HepG2 (cell line): ENCODE results near the gene PRDX2. TPM values are rescaled to one million over a fixed set of nuclear protein-coding genes. Genes with fewer than 3 reads are reported as not detected.
A peak's percentile ranks its signal among the peaks of the same experiment; 100 is the strongest.

Source experiments
- CEBPG ChIP-seq: IDR thresholded peaks from 2 replicates; pipeline ENCODE4 v1.6.1; 2016
- DNMT3B ChIP-seq: conservative IDR thresholded peaks from 2 replicates; pipeline ENCODE4 v1.6.1; 2016; ENCODE audit warnings: missing biosample characterization, control low read depth
- HOXA3 ChIP-seq: sonication (generic); formaldehyde crosslinking; IDR thresholded peaks from 2 replicates; pipeline ENCODE4 v1.5.0; 2020; ENCODE audit warnings: missing genetic modification reagents
- KAT2B ChIP-seq: fragments of 150-350 bp; IDR thresholded peaks from 2 replicates; pipeline ENCODE4 v1.6.1; 2014; ENCODE audit warnings: low read depth, low read length, borderline replicate concordance
- POLR2G ChIP-seq: fragments of 200-400 bp; formaldehyde crosslinking; IDR thresholded peaks from 2 replicates; pipeline ENCODE4 v1.6.1; 2018; ENCODE audit warnings: mild to moderate bottlenecking, low read depth, low read length, moderate library complexity
- RELA ChIP-seq: sonication (generic); formaldehyde crosslinking; IDR thresholded peaks from 2 replicates; pipeline ENCODE4 v1.4.0; 2020; ENCODE audit warnings: missing genetic modification reagents
- TBP ChIP-seq: sonication (generic); formaldehyde crosslinking; IDR thresholded peaks from 2 replicates; pipeline ENCODE4 v1.5.0; 2020; ENCODE audit warnings: missing genetic modification reagents
- TFAP4 ChIP-seq: sonication (generic); IDR thresholded peaks from 2 replicates; pipeline ENCODE4 v1.6.1; 2016; ENCODE audit warnings: low read depth, borderline replicate concordance
- ZBTB44 ChIP-seq: sonication (generic); formaldehyde crosslinking; IDR thresholded peaks from 2 replicates; pipeline ENCODE4 v1.4.0; 2020; ENCODE audit warnings: missing genetic modification reagents
- ZNF138 ChIP-seq: sonication (generic); formaldehyde crosslinking; IDR thresholded peaks from 2 replicates; pipeline ENCODE4 v1.5.0; 2020; ENCODE audit warnings: mild to moderate bottlenecking, low read depth, missing genetic modification reagents
- ZNF20 ChIP-seq: sonication (generic); formaldehyde crosslinking; IDR thresholded peaks from 2 replicates; pipeline ENCODE4 v1.4.0; 2020; ENCODE audit warnings: mild to moderate bottlenecking, moderate library complexity, missing genetic modification reagents
- ZNF230 ChIP-seq: sonication (generic); formaldehyde crosslinking; IDR thresholded peaks from 2 replicates; pipeline ENCODE4 v1.4.0; 2020; ENCODE audit warnings: mild to moderate bottlenecking, missing genetic modification reagents
- ZNF264 ChIP-seq: sonication (generic); formaldehyde crosslinking; IDR thresholded peaks from 2 replicates; pipeline ENCODE4 v1.4.0; 2020; ENCODE audit warnings: missing genetic modification reagents
- ZNF496 ChIP-seq: sonication (generic); formaldehyde crosslinking; IDR thresholded peaks from 2 replicates; pipeline ENCODE4 v1.8.1; 2023; ENCODE audit warnings: mild to moderate bottlenecking, moderate library complexity, missing genetic modification reagents; ENCODE audit not compliant: insufficient replicate concordance
- ZNF678 ChIP-seq: sonication (generic); formaldehyde crosslinking; IDR thresholded peaks from 2 replicates; pipeline ENCODE4 v1.4.0; 2020; ENCODE audit warnings: mild to moderate bottlenecking, missing genetic modification reagents
- ZNF709 ChIP-seq: sonication (generic); formaldehyde crosslinking; IDR thresholded peaks from 2 replicates; pipeline ENCODE4 v1.5.0; 2020; ENCODE audit warnings: mild to moderate bottlenecking, missing genetic modification reagents
- ZNF740 ChIP-seq: sonication (generic); formaldehyde crosslinking; IDR thresholded peaks from 2 replicates; pipeline ENCODE4 v1.4.0; 2020; ENCODE audit warnings: missing genetic modification reagents
- ZNF781 ChIP-seq: sonication (generic); formaldehyde crosslinking; IDR thresholded peaks from 2 replicates; pipeline ENCODE4 v1.5.1; 2020; ENCODE audit warnings: borderline replicate concordance, mild to moderate bottlenecking, missing genetic modification reagents; ENCODE audit errors: not compliant biosample characterization
- ZSCAN20 ChIP-seq: sonication (generic); formaldehyde crosslinking; IDR thresholded peaks from 2 replicates; pipeline ENCODE4 v1.4.0; 2020; ENCODE audit warnings: missing genetic modification reagents, mild to moderate bottlenecking, borderline replicate concordance
- polyA plus RNA-seq, 8 experiments: library from polyadenylated mRNA; depleted of rRNA in 3 of 8; stranded (reverse) in 7 of 8; unstranded in 1 of 8; fragments of >200 nt; fragmentation: Illumina TruSeq in 4 of 8; extraction: Trizol in 4 of 8; gene quantifications; 2 replicates each; pipeline versions ENCODE4 v1.2.1 to v1.2.3, GENCODE V29; 2011 to 2016; ENCODE audit warnings: low read depth in 4 of 8, missing spikeins in 1 of 8, mixed read lengths in 1 of 8; ENCODE audit not compliant: insufficient read depth in 1 of 8
- total RNA-seq, 5 experiments: library from RNA; depleted of rRNA; stranded (reverse); fragments of >200 nt; fragmentation: Illumina TruSeq; extraction: Trizol; gene quantifications; 2 replicates each; pipeline ENCODE4 v1.2.3, GENCODE V29; 2016; ENCODE audit warnings: low read depth in 1 of 5
- TF ChIP-seq, protein P1 (sequence below): sonication (generic); formaldehyde crosslinking; IDR thresholded peaks from 2 replicates; pipeline ENCODE4 v1.5.0; 2020; ENCODE audit warnings: mild to moderate bottlenecking, missing genetic modification reagents
- TF ChIP-seq, protein P2 (sequence below): sonication (generic); formaldehyde crosslinking; IDR thresholded peaks from 2 replicates; pipeline ENCODE4 v1.8.0; 2022; ENCODE audit warnings: mild to moderate bottlenecking, missing genetic modification reagents, moderate library complexity
- TF ChIP-seq, protein P3 (sequence below): sonication (generic); formaldehyde crosslinking; IDR thresholded peaks from 2 replicates; pipeline ENCODE4 v1.4.0; 2020; ENCODE audit warnings: low read depth, missing genetic modification reagents

Gene PRDX2
- total and polyA plus RNA-seq, 2 of the 13 experiments (the other 11 are each of a cell fraction or from before 2014, with no cell fraction given), result 218 to 381 TPM

DNA sequence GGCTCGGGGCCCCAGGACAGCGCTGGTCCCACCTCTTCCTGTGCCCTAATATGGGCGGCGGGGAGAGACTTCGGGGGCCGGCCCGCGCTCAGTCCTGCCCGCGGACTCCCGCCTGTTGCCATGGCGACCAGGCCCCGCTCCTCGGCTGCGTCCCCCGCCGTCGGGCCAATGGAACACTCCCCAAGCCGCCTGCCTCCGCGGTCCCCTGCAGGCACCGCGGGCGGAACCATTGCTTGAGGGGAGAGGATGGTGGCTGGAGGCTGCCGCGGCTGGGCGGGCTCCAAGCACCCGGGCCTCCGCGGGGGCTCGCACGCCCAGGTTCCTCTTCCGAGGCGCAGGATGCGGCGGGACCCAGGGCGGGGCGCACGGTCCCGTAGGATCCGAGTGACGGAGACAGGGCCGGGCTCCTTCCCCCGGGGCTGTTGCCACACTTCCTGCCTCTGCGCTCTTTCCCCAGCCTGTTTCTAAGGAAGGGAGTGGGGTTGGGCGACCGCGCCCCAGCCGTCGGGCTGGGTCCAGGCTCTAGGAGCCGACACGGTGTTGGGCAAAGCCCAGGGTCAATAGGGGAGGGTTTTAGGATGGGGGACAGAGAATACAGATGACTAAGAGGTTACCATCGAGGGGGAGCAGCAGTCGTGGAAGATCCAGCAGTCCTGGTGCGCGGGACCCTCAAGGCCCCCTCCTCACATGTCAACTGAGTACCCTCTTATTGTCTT is 11.5 kb downstream of the PRDX2 start (continued):
- TF ChIP-seq ZBTB44 (CRISPR knock-in tag) (no peak), RELA (no peak), DNMT3B (no peak), ZNF20 (no peak), CEBPG (CRISPR knock-in tag) (peak; percentile 65), ZNF709 (no peak), ZNF781 (CRISPR knock-in tag) (no peak), ZNF138 (no peak), ZNF678 (CRISPR knock-in tag) (no peak), HOXA3 (CRISPR knock-in tag) (no peak; the same call in 1 of the 2 replicates), ZNF230 (CRISPR knock-in tag) (no peak), ZNF496 (no peak), ZSCAN20 (CRISPR knock-in tag) (no peak), POLR2G (peak; percentile 62; the same call in 1 of the 2 replicates), TBP (CRISPR knock-in tag) (no peak), ZNF740 (CRISPR knock-in tag) (no peak), ZNF264 (CRISPR knock-in tag) (0 out of 2 replicates have a peak, but pooled peaks have one; percentile 34), TFAP4 (no peak), KAT2B (no peak)
- TF ChIP-seq, protein P1, sequence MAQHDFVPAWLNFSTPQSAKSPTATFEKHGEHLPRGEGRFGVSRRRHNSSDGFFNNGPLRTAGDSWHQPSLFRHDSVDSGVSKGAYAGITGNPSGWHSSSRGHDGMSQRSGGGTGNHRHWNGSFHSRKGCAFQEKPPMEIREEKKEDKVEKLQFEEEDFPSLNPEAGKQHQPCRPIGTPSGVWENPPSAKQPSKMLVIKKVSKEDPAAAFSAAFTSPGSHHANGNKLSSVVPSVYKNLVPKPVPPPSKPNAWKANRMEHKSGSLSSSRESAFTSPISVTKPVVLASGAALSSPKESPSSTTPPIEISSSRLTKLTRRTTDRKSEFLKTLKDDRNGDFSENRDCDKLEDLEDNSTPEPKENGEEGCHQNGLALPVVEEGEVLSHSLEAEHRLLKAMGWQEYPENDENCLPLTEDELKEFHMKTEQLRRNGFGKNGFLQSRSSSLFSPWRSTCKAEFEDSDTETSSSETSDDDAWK (CRISPR knock-in tag), result no peak
- TF ChIP-seq, protein P2, sequence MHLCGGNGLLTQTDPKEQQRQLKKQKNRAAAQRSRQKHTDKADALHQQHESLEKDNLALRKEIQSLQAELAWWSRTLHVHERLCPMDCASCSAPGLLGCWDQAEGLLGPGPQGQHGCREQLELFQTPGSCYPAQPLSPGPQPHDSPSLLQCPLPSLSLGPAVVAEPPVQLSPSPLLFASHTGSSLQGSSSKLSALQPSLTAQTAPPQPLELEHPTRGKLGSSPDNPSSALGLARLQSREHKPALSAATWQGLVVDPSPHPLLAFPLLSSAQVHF (CRISPR knock-in tag), result no peak
- TF ChIP-seq, protein P3, sequence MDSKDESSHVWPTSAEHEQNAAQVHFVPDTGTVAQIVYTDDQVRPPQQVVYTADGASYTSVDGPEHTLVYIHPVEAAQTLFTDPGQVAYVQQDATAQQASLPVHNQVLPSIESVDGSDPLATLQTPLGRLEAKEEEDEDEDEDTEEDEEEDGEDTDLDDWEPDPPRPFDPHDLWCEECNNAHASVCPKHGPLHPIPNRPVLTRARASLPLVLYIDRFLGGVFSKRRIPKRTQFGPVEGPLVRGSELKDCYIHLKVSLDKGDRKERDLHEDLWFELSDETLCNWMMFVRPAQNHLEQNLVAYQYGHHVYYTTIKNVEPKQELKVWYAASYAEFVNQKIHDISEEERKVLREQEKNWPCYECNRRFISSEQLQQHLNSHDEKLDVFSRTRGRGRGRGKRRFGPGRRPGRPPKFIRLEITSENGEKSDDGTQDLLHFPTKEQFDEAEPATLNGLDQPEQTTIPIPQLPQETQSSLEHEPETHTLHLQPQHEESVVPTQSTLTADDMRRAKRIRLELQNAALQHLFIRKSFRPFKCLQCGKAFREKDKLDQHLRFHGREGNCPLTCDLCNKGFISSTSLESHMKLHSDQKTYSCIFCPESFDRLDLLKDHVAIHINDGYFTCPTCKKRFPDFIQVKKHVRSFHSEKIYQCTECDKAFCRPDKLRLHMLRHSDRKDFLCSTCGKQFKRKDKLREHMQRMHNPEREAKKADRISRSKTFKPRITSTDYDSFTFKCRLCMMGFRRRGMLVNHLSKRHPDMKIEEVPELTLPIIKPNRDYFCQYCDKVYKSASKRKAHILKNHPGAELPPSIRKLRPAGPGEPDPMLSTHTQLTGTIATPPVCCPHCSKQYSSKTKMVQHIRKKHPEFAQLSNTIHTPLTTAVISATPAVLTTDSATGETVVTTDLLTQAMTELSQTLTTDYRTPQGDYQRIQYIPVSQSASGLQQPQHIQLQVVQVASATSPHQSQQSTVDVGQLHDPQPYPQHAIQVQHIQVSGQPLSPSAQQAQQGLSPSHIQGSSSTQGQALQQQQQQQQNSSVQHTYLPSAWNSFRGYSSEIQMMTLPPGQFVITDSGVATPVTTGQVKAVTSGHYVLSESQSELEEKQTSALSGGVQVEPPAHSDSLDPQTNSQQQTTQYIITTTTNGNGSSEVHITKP, result peak; percentile 99
